HG03558 (cell line): ENCODE measurements around the gene PRPF19.

Experiments used
- ATAC-seq: cut with Tn5 transposase; IDR thresholded peaks from one replicate; pipeline ENCODE4 v1.9.1; 2021; ENCODE audit warnings: moderate number of reproducible peaks; ENCODE audit not compliant: unreplicated experiment; ENCODE audit errors: extremely low read depth

Gene PRPF19

DNA sequence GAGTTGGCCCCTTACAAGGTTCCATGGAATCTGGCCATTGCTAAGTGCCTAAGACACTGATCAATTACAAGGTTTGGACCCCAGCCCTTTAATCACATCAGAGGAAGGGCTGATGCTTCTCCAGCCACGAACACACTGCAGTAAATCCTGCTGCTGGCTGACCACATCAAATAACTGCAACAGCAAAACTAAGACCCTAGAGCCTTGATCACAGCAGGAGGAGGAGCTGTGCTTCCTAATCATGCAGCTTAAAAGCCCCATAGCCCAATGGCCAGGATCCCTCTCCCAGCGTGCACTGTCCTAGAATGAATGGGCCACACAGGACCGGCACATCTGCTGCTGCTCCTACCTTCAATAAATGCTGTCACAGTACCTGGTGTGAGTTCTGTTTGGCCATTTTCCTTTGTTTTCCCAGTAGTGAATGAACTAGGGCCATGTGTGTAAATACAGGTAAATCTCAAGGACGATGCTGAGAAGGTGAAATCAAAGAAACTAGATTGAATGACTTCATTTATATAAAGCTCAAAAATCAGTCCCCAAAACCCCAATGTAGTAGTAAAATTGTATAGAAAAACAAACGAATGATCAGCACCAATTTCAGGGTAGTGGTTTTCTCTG, 26.3 kb downstream of the PRPF19 start:
- ATAC-seq: no peak

DNA sequence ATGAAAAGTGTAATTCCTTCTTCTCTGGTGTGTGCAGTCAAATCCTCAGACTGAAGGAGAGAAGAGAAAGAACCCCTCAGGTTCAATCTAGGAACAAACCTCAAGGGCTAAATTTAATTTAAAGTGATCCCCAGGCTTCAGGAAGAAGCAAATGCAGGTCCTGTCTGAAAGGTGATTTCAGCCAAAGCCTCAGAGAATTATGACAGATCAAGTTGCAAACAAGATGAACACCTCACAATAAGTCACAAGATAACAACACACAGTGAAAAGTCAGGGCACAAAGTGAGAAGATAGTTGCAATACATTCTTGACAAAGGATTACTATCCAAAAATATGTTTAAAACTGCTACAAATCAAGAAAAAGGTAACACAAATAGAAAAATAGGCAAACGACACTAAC, 27.3 kb downstream of the PRPF19 start:
- ATAC-seq: no peak

DNA sequence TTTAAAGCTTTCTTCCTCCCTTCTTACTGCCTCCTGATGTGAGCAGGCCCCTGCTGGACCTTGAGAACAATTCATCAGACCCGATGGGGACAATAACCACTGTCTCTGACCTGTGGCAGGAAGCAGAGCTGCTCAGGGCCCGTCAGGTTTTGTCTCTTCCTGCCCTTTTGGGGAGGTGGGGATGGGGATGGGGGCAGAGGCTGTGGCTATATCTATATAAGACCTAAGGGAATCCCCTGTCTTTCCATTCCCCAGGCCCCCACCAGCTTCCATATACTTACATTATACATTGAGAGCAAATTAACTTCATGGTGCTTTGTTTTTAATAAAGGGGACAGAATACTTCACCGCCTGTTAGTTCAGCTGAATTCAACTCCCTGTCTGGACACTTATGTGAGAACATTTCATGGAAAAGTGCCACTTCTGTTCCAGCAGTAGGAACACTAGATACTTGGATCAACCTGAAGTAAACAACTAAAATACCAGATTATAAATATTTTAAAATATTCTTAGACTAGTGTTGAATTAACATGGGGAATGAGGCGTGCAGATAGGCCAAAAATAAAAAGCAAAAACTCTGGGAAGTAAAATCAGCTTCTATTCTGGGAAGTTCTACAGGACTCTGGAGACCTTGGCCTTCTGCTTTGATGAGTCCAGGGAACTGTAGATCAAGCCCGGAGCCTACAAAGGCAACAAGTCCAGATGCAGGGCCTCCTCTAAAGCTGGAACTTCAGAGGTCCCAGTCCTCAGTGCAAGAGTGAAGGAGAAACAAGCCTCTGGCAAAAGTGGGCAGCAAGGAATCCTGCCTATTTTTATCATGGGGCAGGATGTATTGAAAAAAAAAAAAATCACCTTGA, 27.9 kb downstream of the PRPF19 start:
- ATAC-seq: no peak

DNA sequence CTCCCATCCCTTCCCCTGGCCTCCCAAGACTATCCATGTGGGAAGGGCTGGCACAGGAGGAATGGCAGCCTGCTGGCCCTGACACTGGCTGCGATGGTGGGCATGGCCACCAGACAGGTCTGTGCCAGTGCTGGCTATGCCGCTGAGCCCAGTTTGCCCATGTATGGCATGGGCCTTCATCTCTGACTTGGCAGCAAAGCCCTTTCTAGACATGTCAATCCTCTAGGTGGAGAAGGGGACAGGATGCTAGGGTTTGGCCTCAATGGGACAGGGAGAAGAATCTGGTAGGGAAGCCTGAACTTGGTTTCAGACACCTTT, 30.3 kb downstream of the PRPF19 start:
- no peak for ATAC-seq

DNA sequence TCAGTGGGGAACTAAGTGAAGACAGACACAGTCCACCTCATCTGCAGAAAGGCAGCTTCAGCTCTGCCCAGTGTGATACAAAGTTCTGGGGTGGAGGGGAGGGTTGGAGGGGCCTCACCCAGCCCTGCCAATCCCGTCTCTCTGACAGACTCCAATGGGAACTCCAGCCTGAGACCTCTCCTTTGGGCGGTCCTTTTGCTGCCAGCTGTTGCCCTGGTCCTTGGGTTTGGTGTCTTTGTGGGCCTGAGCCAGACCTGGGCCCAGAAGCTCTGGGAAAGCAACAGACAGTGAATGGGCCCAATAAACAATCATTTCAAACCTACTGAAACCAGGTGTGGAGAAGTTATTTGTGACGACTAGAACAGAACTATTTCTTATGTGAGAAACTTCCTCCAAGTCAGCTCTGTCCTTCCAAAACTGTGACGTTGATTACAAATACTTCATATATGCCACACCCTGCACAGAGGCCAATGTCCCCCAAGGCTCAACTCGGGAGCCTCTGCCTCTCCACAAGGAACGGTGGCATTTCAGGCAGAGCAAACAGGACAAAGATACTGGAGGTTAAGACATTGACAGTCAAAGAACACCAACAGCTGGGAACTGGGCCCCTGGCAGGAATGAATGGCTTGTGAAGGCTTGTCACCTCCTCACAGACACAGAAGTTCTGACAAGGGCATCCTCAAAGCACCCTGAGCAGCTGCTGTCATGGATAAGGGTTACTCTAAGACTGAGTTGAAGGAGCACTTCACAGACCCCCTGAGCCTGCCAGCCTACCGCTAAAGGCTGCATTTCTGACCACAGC, 30.8 kb downstream of the PRPF19 start:
- ATAC-seq: no peak

DNA sequence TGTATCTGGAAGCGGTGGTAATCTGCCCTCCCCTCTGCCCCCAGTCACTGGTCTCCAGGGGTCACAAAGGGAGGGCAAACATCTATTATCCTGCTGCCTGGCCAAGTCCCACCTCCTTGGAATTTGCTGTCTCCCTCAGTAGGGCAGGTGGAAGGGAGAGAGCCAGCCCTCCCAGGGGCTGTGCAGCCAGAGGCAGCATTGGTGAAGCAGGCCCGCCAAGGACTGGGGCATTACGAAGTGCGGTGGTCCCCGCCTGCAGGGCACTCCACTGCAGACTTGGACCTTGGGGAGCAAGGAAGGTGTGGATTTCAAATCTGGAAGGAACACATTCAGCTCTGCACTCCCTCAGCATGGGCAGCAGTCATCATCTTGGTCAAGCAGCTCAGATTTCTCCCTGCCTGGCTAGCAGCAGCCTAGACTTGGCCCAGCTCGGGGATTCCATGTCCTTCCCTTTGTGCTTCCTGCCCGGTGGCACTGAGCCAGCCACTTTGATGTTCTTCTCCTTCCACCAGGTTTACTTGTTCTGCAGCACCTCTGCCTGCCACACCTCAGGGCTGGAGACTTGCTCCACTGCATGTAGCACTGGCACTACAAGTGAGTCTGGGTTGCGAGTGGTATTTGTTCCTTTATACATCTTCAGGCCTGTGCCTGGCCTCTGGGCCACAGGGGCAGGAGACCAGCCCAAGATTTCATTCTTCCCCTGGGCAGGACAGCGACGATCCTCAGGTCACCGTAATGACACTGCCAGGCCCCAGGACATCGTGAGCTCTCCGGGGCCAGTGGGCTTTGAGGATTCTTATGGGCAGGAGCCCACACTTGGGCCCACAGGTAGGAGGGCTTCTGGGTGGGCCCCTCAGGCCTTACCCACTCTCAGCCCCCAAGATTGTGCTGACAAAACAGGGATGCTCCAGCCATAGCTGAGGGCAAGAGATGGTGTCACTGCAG, 31.7 kb downstream of the PRPF19 start:
- ATAC-seq: no peak

DNA sequence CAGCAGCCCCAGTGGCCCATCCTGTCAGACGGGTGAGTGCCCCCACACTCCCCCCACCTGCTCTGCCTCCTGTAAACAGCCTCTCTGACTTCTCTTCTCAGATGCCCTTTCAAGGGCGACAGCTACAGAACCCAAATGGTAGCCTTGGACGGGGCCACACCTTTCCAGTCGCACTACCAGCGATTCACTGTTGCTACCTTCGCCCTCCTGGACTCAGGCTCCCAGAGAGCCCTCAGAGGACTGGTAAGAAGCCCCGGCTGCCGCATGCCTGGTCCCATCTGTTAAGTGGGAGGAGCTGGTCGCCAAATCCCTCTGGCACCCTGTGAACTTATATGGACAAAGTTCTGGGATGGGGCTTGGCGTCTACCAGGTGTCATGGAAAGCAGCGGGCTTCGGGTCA, 32.9 kb downstream of the PRPF19 start:
- ATAC-seq: no peak

DNA sequence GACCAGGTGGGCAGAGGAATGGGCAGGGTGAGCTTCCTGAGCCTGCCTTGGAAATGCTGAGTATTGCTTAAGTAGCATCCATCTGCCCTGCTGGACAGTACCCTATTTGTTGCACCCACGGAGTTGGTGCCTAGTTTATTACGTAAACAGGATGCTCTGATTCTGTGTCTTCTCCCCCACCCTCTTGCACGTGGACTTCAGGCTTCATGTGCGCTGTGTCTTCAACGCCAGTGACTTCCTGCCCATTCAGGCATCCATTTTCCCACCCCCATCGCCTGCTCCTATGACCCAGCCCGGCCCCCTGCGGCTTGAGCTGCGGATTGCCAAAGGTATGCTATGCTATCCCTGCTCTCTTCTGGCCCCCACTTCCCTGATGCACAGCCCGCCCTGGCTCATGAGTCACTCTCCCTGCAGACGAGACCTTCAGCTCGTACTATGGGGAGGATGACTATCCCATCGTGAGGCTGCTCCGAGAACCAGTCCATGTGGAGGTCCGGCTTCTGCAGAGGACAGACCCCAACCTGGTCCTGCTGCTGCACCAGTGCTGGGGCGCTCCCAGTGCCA, 33.3 kb downstream of the PRPF19 start:
- no peak for ATAC-seq

DNA sequence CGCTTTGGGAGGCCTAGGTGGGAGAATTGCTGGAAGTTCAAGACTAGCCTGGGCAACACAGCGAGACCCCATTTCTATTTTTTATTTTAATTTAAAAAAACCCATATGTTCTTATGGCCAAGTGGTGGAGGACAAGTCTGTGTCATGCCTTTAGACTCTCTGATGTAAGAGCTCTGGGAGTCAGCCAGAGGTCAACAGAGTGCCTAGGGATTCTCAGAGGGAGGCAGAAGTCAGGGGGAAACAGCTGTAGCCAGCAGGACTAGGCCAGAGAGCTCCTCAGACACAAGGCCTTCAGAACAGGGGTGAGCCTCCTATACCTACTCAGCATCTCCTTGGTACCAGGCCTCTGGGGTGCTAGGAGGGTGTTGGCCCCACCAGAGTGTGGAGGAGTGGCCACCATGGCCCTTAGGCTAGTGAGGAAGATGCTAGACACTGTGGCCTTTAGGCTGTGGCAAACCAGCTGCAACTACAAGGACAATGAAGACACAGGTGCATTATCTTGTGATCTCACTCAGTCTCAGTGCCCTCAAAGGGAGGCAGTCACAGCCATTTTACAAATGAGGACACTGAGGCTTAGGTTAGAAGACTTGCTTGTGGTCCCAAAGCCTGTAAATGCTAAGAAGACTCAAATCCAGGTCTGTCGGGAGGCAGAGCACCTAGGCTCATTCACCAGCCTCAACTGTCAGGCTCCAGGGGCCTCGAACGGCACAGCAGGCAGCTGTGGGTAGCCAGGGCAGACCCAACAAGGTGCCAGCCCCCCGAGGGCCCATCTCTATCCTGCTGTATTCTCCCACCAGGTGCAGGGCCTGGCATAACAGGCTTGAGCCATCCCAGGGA, 34.0 kb downstream of the PRPF19 start:
- no peak for ATAC-seq

DNA sequence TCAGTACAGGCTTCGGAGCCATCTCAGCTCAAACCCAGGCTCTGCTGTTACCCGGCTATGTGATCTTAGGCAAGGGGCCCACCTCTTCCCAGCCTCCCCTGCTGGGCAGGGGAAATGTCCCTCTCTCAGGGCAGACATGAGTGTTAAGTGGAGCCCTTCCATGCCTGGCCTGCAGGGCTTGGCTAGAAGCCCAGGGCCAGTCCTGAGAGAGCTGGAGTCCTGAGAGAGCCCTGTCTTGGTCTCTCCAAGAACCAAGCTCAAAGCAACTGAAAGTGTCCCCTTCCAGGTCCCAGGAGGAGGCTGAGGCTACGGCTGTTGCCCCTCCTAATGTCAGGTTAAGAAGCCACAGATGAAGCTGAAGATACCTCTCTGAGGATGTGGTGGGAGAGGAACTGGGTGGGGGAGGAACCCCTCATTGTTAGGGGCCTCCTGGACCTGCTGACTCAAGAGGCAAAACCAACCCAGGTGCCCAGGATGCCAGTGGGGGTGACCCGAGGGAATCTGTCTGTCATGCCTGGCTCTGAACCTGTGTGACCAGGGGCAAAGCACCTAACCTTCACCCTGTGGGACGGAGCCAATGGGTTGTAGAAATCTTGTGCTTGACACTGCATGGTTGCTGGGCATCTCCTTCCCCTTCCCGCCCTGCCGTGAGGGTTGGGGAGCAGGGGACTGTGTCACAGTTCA, 34.9 kb downstream of the PRPF19 start:
- no peak for ATAC-seq

DNA sequence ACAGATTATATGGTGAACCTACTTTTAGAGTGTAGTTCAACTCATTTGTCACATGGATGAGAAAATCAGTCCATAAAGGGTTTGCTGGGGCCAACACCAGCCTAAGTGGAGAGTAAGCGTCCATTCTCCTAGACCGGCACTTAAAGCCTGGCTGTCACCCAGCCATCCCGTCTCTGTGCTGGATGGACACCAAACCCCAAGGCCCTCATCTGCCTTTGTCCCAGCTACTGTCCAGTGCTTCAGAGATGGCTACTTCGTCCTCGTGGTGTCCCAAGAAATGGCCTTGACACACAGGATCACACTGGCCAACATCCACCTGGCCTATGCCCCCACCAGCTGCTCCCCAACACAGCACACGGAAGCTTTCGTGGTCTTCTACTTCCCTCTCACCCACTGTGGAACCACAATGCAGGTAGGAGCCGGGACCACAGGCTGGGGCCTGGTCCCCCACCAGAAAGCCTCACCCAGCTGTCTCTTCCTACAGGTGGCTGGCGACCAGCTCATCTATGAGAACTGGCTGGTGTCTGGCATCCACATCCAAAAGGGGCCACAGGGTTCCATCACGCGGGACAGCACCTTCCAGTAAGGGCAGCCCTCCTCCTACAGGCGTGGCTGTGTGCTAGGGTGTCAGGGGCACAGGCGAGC, 35.5 kb downstream of the PRPF19 start:
- no peak for ATAC-seq

DNA sequence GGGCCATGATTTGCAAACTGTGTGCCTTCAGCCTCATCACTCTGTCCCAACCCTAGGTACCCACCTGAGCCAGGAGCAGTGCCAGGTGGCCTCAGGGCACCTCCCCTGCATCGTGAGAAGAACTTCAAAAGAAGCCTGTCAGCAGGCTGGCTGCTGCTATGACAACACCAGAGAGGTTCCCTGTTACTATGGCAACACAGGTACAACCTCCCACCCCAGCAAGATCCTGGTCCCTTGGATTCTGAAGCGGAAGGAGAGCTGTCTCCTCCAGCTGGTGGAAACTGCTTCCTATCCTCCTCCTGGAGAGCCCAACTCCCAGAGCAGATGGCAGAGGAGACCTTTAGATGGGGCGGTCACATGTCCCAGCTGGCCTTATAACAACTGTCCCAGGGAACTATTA, 36.1 kb downstream of the PRPF19 start:
- ATAC-seq: no peak

DNA sequence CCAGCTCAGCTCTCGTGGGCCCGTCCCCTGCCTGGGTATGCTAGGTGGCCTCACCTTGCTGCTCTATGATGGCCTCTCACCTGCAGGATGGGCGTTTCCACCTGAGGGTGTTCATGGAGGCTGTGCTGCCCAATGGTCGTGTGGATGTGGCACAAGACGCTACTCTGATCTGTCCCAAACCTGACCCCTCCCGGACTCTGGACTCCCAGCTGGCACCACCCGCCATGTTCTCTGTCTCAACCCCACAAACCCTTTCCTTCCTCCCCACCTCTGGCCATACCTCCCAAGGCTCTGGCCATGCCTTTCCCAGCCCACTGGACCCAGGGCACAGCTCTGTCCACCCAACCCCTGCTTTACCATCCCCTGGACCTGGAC, 36.9 kb downstream of the PRPF19 start:
- ATAC-seq: no peak

DNA sequence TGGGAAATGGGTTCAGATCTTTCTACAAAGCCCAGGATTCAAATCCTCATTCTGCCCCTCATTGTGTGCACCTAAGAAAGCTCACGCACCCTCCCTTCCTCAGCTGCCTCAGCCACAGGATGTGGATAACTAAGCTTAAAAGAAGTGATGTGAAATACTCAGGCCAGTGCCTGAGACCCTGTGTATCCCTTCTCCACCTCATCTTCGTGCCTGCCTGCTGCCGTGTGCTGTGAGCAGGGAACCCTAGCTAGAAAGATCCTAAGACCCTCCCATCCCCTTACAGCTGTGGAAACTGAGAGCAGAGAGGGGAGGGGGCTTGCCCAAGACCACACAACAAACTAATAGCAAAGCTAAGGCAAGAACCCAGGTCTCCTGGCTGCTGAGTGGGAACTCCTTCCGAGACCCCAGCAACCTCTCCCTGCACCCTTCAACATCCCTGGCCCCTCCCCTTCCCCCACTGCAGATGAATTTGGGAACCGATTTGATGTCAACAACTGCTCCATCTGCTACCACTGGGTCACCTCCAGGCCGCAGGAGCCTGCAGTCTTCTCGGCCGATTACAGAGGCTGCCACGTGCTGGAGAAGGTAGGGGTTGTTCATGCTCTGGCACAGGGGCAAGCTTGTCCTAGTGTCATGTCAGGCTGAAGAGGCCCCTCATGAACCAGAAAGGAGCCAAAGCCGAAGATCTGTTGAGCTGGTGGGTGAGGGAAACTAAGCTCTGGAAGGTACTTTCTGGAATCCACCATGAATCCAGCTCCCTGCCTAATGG, 37.5 kb downstream of the PRPF19 start:
- no peak for ATAC-seq

DNA sequence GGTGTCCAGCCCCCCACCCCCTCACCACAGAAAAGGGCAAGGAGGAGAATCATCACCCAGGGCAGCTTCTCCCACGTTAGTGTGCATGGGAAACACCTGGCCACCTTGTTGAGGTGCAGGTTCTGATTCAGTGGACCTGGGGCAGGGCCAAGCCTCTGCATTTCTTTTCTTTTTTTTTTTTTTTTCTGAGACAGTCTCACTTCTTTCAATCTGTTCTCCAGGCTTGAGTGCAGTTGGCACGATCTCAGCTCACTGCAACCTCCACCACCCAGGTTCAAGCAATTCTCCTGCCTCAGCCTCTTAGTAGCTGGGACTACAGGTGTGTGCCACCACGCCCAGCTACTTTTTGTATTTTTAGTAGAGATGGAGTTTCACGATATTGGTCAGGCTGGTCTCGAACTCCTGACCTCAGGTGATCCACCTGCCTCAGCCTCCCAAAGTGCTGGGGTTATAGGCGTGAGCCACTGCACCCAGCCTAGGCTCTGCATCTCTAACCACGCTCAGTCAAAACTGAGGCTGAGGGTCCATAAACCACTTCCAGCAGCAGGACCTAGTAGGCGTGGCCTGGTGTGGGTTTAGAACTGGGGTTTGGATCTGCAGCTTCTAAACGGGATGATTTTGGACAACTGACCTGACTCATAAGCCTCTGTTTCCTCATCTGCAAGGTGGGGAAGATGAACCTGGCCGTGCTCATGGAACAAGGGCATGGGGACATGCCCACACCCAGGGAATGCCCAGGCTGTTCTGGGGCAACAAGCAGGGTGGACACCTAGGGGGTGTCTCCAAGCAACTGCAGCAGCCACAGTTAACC, 38.3 kb downstream of the PRPF19 start:
- no peak for ATAC-seq
